ENCODE data around the gene PPP2R2B. TPM values are rescaled to one million over a fixed set of nuclear protein-coding genes. Genes with fewer than 3 reads are reported as not detected.

The PPP2R2B gene
- total RNA-seq, 1 donor from 2014 or later = 0.43 TPM

GRCh38 chr5:146796144-146796543, 82.4 kb downstream of the PPP2R2B start:
- DNase-seq (ENCODE audit: missing footprints) (no peak), ATAC-seq (no peak)
- intact Hi-C loops (cut with DNase I) = no loop called here

- DNase-seq (ENCODE audit: missing footprints) = no peak
- no peak for ATAC-seq
- intact Hi-C loops (cut with DNase I) = no loop called here
Measured at GRCh38 chr5:146794326-146795029, 84.1 kb downstream of the PPP2R2B start.

- intact Hi-C loops (cut with DNase I) = no loop called here
- DNase-seq (ENCODE audit: missing footprints) (no peak), ATAC-seq (no peak)
Measured at GRCh38 chr5:146793709-146794108, 84.8 kb downstream of the PPP2R2B start.

- ATAC-seq = no peak
- DNase-seq (ENCODE audit: missing footprints) = no peak
- intact Hi-C loops (cut with DNase I) = no loop called here
Measured at GRCh38 chr5:146791471-146791870, 87.1 kb downstream of the PPP2R2B start.

GRCh38 chr5:146789712-146790653, 88.6 kb downstream of the PPP2R2B start:
- intact Hi-C loops (cut with DNase I) = no loop called here
- DNase-seq (ENCODE audit: missing footprints) (no peak), ATAC-seq (no peak)

- intact Hi-C loops (cut with DNase I) = no loop called here
- ATAC-seq (no peak), DNase-seq (ENCODE audit: missing footprints) (no peak)
Measured at GRCh38 chr5:146788898-146789297, 89.7 kb downstream of the PPP2R2B start.

- ATAC-seq (no peak), DNase-seq (ENCODE audit: missing footprints) (no peak)
- intact Hi-C loops (cut with DNase I) = no loop called here
Measured at GRCh38 chr5:146785065-146785464, 93.5 kb downstream of the PPP2R2B start.

- ATAC-seq = no peak
- DNase-seq (ENCODE audit: missing footprints) = no peak
- intact Hi-C loops (cut with DNase I) = no loop called here
Measured at GRCh38 chr5:146781157-146781556, 97.4 kb downstream of the PPP2R2B start.

- no peak for DNase-seq (ENCODE audit: missing footprints)
- ATAC-seq = no peak
- intact Hi-C loops (cut with DNase I) = no loop called here
Measured at GRCh38 chr5:146779211-146779869, 99.2 kb downstream of the PPP2R2B start.

- no peak for DNase-seq (ENCODE audit: missing footprints)
- intact Hi-C loops (cut with DNase I) = no loop called here
- ATAC-seq = no peak
Measured at GRCh38 chr5:146778795-146779194, 99.8 kb downstream of the PPP2R2B start.

GRCh38 chr5:146778261-146778660, 100.3 kb downstream of the PPP2R2B start:
- intact Hi-C loops (cut with DNase I) = no loop called here
- DNase-seq (ENCODE audit: missing footprints) = no peak
- no peak for ATAC-seq

GRCh38 chr5:146772881-146773466, 105.6 kb downstream of the PPP2R2B start:
- intact Hi-C loops (cut with DNase I) = no loop called here
- no peak for DNase-seq (ENCODE audit: missing footprints)
- no peak for ATAC-seq

- intact Hi-C loops (cut with DNase I) = no loop called here
- no peak for DNase-seq (ENCODE audit: missing footprints)
- no peak for ATAC-seq
Measured at GRCh38 chr5:146770980-146771379, 107.6 kb downstream of the PPP2R2B start.

GRCh38 chr5:146770546-146770945, 108.0 kb downstream of the PPP2R2B start:
- intact Hi-C loops (cut with DNase I) = no loop called here
- ATAC-seq (no peak), DNase-seq (ENCODE audit: missing footprints) (no peak)

- ATAC-seq (no peak), DNase-seq (ENCODE audit: missing footprints) (no peak)
- intact Hi-C loops (cut with DNase I) = no loop called here
Measured at GRCh38 chr5:146767534-146767933, 111.0 kb downstream of the PPP2R2B start.

- ATAC-seq (no peak), DNase-seq (ENCODE audit: missing footprints) (no peak)
- intact Hi-C loops (cut with DNase I) = no loop called here
Measured at GRCh38 chr5:146766013-146766412, 112.5 kb downstream of the PPP2R2B start.

GRCh38 chr5:146765089-146765832, 113.3 kb downstream of the PPP2R2B start:
- ATAC-seq (no peak), DNase-seq (ENCODE audit: missing footprints) (no peak)
- intact Hi-C loops (cut with DNase I) = no loop called here

GRCh38 chr5:146762830-146763229, 115.7 kb downstream of the PPP2R2B start:
- DNase-seq (ENCODE audit: missing footprints) (no peak), ATAC-seq (no peak)
- intact Hi-C loops (cut with DNase I) = no loop called here

- DNase-seq (ENCODE audit: missing footprints) (no peak), ATAC-seq (no peak)
- intact Hi-C loops (cut with DNase I) = no loop called here
Measured at GRCh38 chr5:146761811-146762210, 116.7 kb downstream of the PPP2R2B start.

All from Right ventricle myocardium inferior (tissue), 1 donor.